ENCODE results near the gene TP73.

TP73 gene

DNA sequence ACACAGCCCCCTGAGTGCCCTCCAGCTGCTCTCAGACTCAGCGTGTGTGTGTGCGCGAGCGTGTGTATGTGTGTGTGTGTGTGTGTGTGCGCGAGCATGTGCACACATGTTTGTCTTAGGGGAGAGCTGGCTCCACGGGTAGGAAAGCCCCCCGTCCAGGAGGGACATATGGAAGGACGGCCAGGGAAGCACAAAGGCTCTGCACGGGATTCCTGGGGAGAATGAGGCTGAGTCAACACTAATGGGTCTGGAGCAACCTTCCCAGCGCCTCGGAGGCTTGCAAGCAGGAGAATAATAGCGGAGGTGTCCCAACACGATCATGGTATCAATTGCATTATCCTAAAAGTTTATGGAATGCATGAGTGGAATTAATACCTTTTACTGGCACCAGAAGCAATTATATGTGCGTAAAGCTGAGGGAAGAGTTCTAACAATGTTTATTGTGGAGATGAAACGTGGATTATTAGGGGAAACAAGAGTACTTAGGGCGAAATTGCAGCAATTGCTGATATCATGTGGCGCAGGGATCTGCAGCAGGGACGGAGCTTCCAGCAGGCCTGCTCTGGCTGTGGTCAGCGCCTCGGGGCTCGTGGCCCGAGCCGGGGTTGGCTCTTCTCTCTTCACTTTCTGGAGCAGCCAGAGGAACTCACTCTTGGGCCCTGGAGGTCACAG, 59.6 kb downstream of the TP73 start:
- peak; percentile 53 for DNase-seq

DNA sequence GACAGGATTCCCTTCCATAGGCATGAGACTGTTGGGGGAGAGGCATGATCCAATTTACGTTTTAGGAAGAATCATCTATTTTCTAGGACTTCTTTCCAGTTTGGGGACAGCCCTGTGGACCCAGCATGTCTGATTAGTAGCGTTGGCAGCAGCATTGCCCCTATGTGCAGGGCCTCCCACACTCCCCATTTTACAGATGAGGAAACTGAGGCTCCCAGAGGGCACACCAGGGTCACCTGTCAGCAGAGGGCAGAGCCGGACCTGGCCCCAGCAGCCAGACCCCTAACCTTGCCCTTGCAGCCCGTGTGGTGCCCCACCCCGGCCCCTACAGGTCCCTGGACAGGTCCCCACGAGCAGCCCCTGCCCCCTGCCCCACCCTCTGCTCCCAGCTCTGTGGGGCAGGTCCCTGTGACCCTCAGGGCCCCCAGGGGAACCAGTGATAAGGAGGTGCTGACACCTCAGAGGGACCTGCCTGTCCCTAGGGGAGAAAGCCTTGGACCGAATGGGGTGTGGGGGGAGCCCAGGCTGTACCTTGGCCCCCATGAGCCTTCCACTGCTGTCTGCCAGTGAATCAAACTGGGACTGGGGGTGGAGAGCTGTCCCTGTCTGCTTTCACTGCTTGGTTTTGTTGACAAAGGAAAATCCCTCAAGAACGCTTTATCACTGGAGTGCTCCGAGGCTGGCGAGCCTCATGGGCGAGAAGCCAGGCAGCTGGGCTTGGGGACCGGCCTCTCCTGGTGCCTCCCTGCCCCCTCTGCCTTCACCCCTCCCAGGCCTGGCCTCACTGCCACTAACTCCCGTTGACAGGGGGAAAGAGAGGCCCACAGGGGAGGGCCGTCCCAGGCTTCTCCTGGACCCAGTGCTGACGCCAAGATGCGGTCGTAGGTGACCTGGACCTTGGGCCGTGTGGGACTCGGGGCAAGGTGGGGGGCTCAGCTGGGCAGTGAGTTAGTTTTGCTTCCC, 60.5 kb downstream of the TP73 start:
- no peak for DNase-seq

DNA sequence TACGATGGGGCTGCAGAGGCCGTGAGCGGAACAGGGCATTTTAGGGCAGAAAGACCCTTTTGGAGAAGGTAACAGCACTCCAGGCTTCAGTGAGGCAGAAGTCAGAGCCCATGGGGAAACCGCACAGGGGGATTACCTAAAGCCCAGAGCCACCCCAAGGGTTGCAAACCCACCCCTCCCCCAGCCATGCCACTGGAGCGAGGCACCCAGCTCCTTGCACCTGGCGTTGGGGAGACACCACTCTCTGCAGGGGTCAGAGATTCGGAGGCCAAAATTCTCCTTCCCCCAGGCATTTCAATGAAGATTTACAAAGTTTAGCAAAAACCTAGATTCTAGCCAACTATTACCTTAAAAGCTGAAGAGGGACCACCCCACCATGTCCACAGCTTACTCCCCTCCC, 61.5 kb downstream of the TP73 start:
- no peak for DNase-seq

DNA sequence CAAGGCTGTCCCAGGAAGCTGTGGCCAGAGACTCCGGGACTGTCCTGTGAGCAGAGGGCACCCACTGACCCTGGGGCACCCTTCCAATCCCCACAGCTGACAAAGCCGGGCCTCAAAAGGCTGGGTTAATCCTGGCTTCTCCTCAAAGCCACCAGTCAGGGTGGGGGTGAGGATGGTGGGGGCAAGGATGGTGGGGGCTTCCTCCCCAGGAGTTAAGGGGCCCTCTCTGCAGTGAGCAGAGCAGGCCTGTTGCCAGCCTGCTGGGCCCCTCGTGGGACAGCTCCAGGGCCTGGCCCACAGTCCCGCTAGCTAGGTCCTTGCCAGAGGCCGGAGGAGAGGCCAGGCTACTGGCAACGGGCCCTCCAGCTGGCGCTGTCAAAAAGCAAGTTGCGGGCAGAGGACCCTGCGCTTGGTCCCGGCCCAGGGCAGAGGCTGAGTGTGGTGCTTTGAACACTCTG, 62.0 kb downstream of the TP73 start:
- DNase-seq: no peak

DNA sequence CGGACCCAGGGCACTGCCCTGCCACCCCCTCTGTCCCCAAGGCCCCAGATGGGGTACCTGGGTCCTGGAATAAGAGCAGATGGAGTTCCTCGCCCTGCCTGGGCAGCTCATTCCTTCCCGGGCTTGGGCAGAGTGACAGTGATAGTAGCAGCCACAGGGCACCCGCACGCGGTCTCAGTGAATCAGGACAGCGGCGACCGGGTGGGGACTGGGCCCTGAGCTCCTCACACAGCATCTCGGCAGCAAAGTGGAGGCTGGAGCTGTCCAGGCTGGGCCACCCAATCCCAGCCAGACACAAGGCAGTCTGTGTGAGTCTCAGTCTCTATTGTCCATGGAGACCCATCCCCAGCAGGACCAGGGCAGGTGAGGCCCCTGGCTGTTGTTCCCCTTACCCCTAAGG, 62.5 kb downstream of the TP73 start:
- DNase-seq: no peak

DNA sequence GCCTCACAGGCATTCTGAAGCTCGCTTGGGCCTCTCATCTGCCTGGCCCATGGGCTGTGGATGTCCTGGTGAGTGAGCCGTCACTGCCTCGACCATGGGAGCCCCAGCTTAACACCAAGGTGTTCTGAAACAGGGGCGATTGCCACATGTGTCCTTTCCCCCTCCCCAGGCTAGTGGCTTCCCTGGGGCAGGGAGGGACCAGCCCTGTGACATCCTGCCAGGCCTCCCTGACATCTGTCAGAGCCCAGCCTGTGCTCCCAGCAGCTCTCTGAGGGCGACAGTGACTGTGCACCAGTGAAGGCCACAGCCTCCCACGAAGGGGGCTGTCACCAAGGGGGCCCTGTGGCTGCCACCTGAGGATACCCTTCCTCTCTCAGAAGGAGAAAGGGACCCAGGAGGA, 64.0 kb downstream of the TP73 start:
- no peak for DNase-seq

DNA sequence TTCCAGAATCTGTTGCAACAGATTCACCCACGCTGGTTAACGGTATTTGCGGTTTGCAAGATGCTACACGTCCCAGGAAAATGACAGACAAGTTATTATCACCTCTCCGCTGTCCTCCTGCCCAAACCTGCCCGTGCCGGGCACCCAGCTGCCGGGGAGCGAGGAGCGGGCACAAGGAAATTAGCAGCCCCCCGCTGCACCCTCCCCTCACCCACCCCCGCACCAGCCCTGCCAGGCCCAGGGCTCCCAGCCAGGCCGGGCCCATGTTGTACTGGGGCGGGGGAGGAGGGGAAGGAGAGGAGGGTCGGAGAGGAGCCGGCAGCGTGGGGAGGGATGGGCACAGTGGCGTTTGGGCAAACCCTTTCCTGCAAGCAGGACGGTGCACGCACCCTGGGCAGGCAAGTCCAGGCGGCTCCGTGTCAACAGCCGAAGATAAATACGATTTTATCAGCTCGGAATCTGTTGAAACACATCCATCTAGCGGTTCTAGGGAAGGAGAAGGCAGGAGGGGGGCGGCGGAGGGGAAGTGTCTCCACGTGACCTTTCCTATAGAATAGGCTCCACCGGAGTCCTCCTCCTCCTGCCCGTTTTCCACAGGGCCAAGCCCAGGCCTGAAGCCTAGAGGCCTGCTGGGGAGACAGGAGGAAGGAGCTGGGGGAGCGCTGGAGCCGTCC, 64.9 kb downstream of the TP73 start:
- DNase-seq: no peak

DNA sequence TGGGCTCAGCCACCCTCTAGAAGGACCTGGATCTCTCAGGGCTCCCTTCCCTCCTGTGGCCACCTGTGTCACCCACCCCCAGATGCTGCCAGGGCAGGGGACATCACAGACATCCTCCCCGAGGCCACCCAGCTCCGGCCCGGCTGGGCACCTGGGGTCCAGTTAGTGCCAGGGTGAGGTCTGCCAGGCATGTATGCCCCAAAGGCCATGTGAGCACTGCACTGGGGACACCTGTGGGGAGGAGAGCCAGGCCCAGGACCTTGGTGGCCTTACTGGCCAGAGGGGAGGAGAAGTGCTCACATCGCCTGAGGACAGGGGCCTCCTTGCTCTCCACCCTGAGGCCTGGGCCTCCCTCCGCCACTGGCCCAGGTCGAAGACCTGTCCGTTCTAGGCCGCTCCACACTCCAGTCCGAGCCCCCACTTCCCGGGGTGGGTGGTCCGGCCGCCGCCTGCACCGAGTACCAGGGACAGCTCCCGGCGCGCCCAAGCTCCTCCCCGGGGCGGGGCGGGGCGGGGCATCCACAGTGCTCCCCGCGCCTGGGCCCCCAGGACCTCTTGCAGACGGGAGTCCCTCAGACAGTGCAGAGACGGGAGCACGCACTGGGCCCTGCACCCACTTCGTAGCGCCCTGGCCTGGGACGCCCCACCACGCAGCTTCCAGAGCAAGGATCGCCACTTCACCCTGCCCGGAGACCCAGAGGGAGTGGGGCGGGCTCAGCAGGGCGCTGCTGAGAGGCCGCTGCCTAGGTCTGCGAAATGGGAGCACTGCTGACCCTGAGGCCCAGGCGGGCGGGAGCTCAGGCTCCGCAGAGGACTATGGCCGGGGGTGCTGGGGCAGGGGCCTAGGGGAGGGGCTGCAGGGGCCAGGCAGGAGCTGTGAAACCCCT, 65.6 kb downstream of the TP73 start:
- no peak for DNase-seq

DNA sequence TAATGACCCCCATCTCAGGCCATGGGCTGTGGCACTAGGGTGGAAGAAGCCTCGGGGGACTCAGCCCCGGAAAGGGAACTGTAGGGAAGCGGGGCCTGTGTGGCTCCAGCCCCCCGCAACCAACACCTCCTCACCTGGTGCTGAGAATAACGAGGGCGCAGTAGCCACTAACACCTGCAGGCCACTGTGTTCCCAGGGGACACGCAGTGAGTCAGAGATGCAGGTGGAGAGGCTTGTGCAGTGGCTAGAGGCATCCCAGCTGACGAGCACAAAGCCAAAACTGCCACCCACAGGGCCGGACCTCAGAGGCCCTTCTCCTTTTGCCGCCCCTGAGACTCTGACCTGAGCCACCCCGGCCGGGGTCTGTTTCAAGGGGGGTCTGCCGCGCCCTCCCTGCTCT, 66.4 kb downstream of the TP73 start:
- DNase-seq: no peak

DNA sequence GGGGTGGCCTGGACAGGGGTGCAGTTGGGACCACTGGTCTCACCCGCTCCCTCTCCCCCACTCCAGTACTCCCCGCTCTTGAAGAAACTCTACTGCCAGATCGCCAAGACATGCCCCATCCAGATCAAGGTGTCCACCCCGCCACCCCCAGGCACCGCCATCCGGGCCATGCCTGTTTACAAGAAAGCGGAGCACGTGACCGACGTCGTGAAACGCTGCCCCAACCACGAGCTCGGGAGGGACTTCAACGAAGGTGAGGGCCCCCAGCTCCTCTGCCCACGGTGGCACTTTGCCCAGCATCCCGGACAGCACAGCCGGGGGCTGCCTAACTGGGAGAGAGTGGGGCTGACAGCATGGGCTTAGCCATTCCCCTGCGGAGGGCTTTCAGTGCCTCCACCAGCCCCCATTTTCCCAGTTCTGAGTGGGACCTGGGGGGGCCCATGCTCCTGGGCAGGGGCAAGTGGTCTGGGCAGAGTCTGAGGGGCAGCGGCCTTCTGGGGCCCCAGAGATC, 69.7 kb downstream of the TP73 start:
- DNase-seq: no peak

DNA sequence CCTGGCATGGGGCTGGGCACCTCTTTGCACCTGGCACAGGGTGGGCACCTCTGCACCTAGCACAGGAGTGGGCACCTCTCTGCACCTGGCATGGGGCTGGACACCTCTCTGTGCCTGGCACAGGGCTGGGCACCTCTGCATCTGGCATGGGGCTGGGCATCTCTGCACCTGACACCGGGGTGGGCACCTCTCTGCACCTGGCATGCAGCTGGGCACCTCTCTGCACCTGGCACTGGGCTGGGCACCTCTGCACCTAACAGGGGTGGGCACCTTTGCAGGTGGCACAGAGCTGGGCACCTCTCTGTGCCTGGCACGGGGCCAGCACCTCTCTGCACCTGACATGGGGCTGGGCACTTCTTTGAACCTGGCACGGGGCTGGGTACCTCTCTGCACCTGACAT, 70.5 kb downstream of the TP73 start:
- DNase-seq: no peak

DNA sequence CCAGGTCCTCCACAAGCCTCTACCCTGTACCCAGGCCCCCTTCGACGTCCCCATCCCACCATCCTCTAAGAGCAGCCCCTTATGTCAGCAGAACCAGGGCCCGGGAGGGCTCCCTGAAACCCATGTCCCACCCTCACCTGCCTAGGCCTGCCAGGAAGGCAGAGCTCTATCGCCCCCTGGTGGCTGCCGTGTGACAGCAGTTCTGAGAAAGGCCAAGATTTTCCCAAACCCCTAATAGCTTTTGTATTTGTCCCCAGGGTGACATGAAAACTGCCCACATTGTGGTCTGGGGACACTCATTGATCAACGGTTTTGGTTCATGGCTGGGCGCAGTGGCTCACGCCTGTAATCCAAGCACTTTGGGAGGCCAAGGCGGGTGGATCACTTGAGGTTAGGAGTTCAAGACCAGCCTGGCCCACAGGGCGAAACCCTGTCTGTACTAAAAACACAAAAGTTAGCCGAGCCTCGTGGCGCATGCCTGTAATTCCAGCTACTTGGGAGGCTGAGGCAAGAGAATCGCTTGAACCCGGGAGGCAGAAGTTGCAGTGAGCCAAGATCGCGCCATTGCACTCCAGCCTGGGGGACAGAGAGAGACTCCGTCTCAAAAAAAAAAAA, 72.2 kb downstream of the TP73 start:
- peak; percentile 73 for DNase-seq

DNA sequence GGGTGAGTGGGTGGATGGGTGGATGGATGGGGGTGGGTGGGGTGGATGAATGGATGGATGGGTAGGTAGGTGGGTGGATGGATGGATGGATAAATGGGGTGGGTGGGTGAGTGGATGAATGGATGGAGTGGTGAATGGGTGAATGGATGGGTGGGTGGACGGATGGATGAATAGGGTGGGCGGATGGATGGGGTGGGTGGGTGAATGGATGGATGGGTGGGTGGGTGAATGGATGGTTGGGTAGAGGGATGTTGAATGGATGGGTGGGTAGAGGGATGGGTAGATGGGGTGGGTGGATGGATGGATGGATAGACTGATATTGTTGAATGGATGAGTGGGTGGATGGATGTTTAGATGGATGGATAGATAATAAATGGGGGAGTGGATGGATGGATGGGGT, 73.0 kb downstream of the TP73 start:
- DNase-seq: no peak

DNA sequence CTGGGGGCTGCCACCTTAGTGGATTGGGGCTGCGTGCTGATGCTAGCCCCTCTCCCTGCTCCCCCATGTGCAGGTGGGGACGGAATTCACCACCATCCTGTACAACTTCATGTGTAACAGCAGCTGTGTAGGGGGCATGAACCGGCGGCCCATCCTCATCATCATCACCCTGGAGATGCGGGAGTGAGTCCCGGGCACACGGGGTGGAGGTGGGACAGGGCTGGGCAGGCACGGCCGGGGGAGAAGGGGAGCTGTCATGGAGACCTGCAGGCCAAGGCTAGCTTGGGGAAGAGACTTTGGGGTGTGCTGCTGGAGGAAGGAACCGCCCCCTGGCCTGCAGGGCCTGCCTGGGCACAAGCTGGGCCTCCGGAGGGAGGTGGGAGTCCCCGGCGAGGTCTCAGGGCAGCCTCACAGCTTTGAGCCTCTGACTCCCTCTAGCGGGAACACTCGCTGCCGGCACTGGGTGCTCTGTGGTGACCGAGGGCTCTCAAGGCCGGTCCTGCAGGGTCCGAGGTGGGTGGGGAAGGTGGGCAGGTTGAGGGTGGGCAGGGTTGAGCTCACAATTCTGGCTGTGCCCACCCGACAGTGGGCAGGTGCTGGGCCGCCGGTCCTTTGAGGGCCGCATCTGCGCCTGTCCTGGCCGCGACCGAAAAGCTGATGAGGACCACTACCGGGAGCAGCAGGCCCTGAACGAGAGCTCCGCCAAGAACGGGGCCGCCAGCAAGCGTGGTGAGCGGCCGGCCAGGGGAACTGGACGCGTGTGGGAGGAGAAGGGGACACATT, 74.9 kb downstream of the TP73 start:
- no peak for DNase-seq

DNA sequence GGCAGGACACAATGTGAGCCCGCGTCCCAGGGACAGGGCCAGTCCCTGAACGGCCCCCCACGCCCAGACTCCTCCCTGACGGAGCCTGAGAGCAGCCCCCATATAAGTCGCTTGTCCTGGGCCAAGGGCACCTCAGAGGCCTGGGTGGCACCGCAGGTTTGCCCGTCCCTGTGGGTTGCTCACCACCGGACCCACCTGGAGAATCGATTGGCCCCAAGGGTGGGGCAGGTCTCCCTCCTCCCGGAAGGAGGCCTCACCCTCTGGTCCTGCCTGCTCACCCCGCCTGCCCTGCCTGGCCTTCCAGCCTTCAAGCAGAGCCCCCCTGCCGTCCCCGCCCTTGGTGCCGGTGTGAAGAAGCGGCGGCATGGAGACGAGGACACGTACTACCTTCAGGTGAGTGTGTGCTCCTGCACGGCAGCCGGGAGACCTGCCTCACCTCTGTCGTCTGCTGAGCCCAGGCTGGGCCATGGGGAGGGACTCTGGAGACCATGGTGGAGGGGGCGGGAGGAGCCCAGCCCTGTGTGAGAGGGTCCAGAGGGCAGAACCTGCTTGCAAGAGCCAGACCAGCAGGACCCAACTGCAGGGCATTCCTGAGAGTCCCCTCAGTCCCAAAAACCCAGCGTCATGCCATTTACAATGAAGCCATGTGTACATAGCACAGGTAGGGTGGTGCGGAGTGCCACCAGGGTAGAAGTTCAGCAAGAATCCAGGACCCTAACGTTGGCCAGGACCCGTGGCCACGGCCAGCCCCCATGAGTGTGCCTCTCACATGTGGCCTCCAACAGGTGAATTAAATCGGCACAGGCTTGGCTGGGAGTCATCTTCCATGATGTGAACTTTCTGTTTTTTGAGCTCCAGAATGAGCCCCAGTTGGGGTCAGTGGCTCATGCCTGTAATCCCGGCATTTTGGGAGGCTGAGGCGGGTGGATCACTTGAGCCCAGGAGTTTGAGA, 75.8 kb downstream of the TP73 start:
- DNase-seq: no peak

DNA sequence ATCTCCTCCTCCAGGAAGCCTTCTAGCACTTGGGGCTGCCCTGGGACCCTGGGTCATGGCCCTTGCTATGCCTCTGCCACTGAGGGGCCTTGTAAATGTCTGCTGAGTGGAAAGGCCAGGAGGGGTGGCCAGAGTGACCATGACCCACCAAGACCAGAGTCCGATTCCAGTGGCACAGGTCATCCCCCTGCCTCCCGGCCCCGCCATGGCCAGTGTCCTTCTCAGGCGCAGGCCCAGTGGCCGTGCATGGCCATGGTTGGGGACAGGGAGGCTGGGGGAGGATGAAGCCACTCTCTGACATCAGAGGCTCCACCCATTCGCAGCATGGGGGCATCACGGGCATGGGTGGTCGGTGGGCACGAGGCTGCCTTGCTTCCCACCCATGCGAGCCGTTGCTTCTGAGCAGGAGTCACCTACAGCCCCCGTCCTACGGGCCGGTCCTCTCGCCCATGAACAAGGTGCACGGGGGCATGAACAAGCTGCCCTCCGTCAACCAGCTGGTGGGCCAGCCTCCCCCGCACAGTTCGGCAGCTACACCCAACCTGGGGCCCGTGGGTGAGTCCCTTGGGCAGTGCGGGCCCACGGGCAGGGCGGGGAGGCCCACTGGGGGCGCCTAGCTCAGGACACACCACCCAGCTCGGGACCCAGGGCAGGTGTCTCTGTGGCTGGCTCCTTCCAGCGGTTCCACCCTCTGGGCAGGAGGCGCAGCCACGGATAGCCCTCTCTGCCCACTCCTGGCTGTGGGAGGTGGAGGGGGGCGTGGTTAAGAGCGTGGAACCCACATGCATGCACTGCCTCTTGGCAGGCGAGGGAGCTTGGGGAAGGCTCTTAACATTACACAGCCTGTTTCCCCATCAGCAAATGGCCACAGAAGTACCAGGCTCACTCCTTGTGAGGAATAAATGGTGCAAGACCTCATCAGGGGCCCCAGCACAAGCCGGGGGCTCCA, 77.6 kb downstream of the TP73 start:
- DNase-seq: no peak

DNA sequence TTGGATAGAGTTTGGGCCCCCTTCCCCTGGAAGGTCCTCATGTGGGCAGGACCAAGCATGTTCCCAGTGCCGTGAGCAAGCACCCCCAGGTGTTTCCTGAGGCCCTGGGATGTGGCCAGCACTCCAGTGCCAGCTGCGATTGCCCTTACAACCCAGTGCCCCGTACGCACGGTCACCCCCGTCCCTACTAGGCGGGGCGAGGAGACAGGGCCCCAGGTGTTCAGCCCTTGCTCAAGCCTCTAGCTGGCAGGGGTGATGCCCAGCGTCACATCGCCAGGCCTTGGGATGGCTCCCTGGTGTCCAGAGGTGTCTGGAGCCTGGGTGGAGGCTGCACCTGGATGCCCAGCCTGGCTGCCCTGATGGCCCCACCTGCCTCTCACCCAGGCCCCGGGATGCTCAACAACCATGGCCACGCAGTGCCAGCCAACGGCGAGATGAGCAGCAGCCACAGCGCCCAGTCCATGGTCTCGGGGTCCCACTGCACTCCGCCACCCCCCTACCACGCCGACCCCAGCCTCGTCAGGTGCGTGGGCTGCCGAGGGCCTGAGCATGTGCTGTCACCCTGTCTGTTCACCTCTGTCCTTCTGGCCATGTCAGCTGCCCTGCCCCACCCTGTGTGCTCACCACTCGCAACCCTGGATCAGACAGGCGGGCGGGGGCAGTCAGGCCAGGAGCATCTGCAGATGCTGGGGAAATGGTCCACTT, 78.4 kb downstream of the TP73 start:
- DNase-seq: no peak

Measured in NCI-H2227 treated with DMSO at 0.1 percent for 48 hours (cell line).